HPDE6-E6E7 (cell line): ENCODE results near the gene SNAPC3.
A peak's percentile ranks its signal among the peaks of the same experiment; 100 is the strongest.

Experiments
- DNase-seq: peaks from one replicate; pipeline ENCODE4 v3.0.0; 2011; ENCODE audit warnings: missing footprints; ENCODE audit errors: extremely low spot score

Gene SNAPC3

GRCh38 chr9:15492485-15493150 is 69.9 kb downstream of the SNAPC3 start:
- DNase-seq: no peak

- no peak for DNase-seq
Measured at GRCh38 chr9:15498246-15498995, 75.7 kb downstream of the SNAPC3 start.

- no peak for DNase-seq
Measured at GRCh38 chr9:15499139-15499538, 76.5 kb downstream of the SNAPC3 start.

- DNase-seq: no peak
Measured at GRCh38 chr9:15501179-15501578, 78.5 kb downstream of the SNAPC3 start.

- DNase-seq: no peak
Measured at GRCh38 chr9:15501803-15502202, 79.1 kb downstream of the SNAPC3 start.

- DNase-seq: no peak
Measured at GRCh38 chr9:15505921-15506320, 83.2 kb downstream of the SNAPC3 start.

GRCh38 chr9:15509931-15510788 is 87.5 kb downstream of the SNAPC3 start:
- peak; percentile 6 for DNase-seq

GRCh38 chr9:15510789-15511575 is 88.3 kb downstream of the SNAPC3 start, which contains the start of gene PSIP1:
Gene PSIP1, minus strand, starts transcription at chr9:15510970. Its CDS starts 782 bp downstream, at chr9:15510188.
- DNase-seq: peak; percentile 58
